DND-41 (cell line): ENCODE data around the gene DDX24.

Source experiments
- EZH2 ChIP-seq: IDR thresholded peaks from 3 replicates; pipeline ENCODE4 v1.6.1; 2012; ENCODE audit warnings: borderline replicate concordance, low read depth, mild to moderate bottlenecking, moderate library complexity, low read length, inconsistent platforms; ENCODE audit not compliant: severe bottlenecking
- TF ChIP-seq, protein P1 (sequence below): IDR thresholded peaks from 2 replicates; pipeline ENCODE4 v1.5.1; 2012; ENCODE audit warnings: borderline replicate concordance, low read length, moderate library complexity, mild to moderate bottlenecking; ENCODE audit not compliant: poor library complexity, severe bottlenecking; ENCODE audit errors: extremely low read depth

GRCh38 chr14:94041551-94042346 lies 39.3 kb downstream of the DDX24 start:
- TF ChIP-seq, protein P1, sequence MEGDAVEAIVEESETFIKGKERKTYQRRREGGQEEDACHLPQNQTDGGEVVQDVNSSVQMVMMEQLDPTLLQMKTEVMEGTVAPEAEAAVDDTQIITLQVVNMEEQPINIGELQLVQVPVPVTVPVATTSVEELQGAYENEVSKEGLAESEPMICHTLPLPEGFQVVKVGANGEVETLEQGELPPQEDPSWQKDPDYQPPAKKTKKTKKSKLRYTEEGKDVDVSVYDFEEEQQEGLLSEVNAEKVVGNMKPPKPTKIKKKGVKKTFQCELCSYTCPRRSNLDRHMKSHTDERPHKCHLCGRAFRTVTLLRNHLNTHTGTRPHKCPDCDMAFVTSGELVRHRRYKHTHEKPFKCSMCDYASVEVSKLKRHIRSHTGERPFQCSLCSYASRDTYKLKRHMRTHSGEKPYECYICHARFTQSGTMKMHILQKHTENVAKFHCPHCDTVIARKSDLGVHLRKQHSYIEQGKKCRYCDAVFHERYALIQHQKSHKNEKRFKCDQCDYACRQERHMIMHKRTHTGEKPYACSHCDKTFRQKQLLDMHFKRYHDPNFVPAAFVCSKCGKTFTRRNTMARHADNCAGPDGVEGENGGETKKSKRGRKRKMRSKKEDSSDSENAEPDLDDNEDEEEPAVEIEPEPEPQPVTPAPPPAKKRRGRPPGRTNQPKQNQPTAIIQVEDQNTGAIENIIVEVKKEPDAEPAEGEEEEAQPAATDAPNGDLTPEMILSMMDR = no peak
- TF ChIP-seq EZH2 = no peak
